Lower lobe of right lung (tissue), 2 donors: ENCODE data around the gene PXMP4. TPM values are rescaled to one million over a fixed set of nuclear protein-coding genes. Genes with fewer than 3 reads are reported as not detected.

Experiments used
- ATAC-seq, 2 donors: fragments of 200-7000 bp; cut with Tn5 transposase; one replicate each; pipeline ENCODE4 v1.9.1; 2020 to 2022; ENCODE audit warnings: mild to moderate bottlenecking in 2 of 2, moderate library complexity in 2 of 2
- DNase-seq: peaks from one replicate; pipeline ENCODE4 v3.0.0-alpha.2; 2020
- H3K27ac ChIP-seq: fragments of 200-600 bp; one replicate; pipeline ENCODE4 v1.8.0; 2022
- H3K27me3 ChIP-seq: fragments of 200-600 bp; one replicate; pipeline ENCODE4 v1.8.0; 2022; ENCODE audit warnings: low read depth
- H3K36me3 ChIP-seq: fragments of 200-600 bp; one replicate; pipeline ENCODE4 v1.8.0; 2022; ENCODE audit warnings: mild to moderate bottlenecking
- H3K4me1 ChIP-seq: fragments of 200-600 bp; one replicate; pipeline ENCODE4 v1.8.0; 2022
- H3K4me3 ChIP-seq: fragments of 200-600 bp; one replicate; pipeline ENCODE4 v1.8.0; 2022; ENCODE audit warnings: mild to moderate bottlenecking
- H3K9me3 ChIP-seq: fragments of 200-600 bp; one replicate; pipeline ENCODE4 v1.8.0; 2022
- intact Hi-C: fragments of 100-400 bp; cut with DNase I; formaldehyde crosslinking; loops from one replicate; pipeline ENCODE4 v1.11.0; 2022
- total RNA-seq: library from RNA; stranded (reverse); fragmentation: NEBNext Ultra II Directional; extraction: Animal tissue kit (Norgen Biotek cat#: 25700); gene quantifications from one replicate; pipeline ENCODE4 v1.2.1, GENCODE V29; 2021
- TF ChIP-seq, protein P1 (sequence below): fragments of 200-600 bp; IDR thresholded peaks from one replicate; pipeline ENCODE4 v1.8.0; 2022; ENCODE audit warnings: antibody characterized with exemption, mild to moderate bottlenecking
- donor health status: DM: no; HTN: yes; CAD: no; lungs with severe emphysema.

Gene PXMP4
- total RNA-seq, 1 donor from 2014 or later, result 60.5 TPM

DNA sequence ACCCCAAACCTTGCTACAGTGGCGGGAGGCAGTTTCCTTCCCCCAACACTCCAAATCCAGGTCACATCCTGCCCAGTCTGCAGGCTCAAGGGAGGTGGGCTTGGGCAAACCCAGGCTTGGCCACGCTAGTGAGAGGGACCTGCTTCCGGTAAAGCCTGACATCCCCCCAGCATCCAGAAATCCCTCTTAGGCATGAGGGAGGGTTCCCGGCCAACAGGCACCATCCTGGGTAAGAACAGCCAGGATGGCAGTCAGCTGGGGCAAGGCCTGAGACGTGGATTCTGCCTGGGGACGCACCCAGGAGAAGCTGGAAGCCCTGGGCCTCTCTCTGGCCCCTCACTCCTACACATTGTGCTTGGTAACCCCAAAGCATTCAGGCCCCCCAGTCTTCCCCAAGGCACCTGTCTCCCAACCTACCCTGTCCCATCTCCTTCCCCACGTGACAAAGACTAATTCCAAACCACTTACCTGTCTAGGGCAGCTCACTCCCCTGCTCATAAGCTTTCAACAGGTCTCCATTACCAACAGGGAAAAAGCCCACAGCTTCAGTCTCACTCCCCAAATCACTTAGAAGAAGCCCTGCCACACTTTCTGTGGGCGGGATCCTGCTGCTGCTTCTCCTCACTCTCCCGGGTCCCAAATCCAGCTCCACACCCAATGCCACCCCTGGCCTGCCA, 55.9 kb downstream of the PXMP4 start:
- H3K4me1 ChIP-seq, result peaks cover 49% of the 10 kb centered on the region
- H3K36me3 ChIP-seq, result peaks cover 20% of the 10 kb centered on the region
- no peaks in the 10 kb centered on the region for H3K27me3 ChIP-seq
- ATAC-seq (no peak), DNase-seq (no peak)
- TF ChIP-seq, protein P1, sequence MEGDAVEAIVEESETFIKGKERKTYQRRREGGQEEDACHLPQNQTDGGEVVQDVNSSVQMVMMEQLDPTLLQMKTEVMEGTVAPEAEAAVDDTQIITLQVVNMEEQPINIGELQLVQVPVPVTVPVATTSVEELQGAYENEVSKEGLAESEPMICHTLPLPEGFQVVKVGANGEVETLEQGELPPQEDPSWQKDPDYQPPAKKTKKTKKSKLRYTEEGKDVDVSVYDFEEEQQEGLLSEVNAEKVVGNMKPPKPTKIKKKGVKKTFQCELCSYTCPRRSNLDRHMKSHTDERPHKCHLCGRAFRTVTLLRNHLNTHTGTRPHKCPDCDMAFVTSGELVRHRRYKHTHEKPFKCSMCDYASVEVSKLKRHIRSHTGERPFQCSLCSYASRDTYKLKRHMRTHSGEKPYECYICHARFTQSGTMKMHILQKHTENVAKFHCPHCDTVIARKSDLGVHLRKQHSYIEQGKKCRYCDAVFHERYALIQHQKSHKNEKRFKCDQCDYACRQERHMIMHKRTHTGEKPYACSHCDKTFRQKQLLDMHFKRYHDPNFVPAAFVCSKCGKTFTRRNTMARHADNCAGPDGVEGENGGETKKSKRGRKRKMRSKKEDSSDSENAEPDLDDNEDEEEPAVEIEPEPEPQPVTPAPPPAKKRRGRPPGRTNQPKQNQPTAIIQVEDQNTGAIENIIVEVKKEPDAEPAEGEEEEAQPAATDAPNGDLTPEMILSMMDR, result no peak
- intact Hi-C loops, result no loop called here
- peak overlapping the region; percentile 88 for H3K27ac ChIP-seq
- peak overlapping the region; percentile 88 for H3K4me3 ChIP-seq
- H3K9me3 ChIP-seq, result no peaks in the 10 kb centered on the region

DNA sequence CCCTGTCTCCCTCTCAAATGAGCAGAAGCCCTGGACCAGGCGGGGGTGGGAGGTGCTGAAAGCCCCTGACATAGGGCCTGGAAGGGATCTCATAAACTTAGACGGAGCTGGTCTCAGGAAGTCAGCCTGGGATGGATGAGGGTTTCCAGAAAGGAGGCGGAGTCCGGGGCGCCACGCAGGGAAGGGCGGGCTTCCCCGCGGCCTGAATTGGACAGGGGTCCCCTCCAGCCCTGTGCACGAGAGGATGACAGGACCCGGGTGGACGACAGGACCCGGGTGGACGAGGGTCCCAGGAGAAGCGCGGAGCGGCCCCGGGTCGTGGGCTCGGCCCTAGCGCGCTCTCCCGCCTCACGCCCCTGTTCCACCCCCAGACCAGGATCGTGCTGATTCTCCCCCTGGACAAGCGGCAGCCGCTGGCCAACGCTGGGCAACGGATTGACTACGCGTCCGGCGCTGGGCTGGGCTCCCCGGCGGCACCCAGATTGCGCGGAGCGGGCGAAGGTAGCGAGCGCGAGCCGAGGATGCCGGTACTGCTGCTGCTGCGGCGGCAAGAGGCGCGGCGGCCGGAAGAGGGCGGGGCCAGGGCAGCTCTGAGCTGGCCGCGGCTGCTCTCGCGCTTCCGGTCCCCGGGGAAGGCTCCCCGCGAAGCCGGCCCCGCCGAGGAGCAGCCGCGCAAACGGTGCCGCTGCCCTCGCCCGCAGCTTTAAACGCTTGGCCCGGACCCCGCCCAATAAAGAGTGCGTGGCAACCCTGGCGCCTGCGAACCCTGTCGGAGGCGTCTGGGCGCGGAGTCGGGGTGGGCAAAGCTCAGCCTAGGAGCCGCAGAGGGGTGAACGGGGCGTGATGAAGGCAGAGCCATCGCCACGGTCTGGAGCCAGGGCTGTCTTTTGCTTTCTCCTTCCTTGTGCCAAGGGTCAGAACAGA, 56.7 kb downstream of the PXMP4 start:
- Histone ChIP-seq H3K9me3 (no peaks in the 10 kb centered on the region), H3K27ac (peak overlapping the region; percentile 88), H3K36me3 (peaks cover 19% of the 10 kb centered on the region), H3K27me3 (no peaks in the 10 kb centered on the region), H3K4me3 (peak overlapping the region; percentile 88), H3K4me1 (peaks cover 47% of the 10 kb centered on the region)
- intact Hi-C loops, result no loop called here
- DNase-seq (peak; percentile 94), ATAC-seq (peak; percentile 77 to 80)
- TF ChIP-seq, protein P1, result no peak

DNA sequence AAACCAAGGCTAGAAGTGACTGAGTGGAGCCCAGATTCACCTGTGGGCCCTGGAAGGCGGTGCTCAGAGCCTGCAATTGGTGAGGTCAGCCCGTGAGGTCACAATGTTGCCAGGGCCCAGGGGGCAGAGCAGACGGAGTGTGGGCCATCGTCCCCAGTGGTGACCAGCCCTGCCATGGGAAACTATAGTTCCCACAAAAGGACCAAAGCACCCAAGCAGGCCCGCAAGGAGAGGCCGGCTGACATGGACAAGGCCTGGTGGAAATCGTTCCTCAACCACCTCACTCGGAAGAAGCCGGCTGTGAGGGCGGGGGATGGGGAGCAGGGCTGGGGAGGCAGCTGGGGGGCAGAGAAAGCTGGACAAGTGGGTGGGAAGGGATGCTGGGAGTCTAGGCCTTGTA, 57.9 kb downstream of the PXMP4 start, which contains the start of gene C20orf144:
C20orf144 (plus strand) TSS at position 156 of the 400 bp plus-strand sequence; CDS start at position 175, 19 bp downstream.
- intact Hi-C loops, result no loop called here
- Histone ChIP-seq H3K4me3 (peak within 1 kb of the TSS; percentile 88), H3K9me3 (no peaks in the 10 kb centered on the region), H3K27ac (peak within 1 kb of the TSS; percentile 88), H3K27me3 (no peaks in the 10 kb centered on the region), H3K36me3 (peaks cover 24% of the 10 kb centered on the region), H3K4me1 (peaks cover 35% of the 10 kb centered on the region)
- no peak for ATAC-seq
- peak; percentile 47 for DNase-seq
- TF ChIP-seq, protein P1, result no peak

DNA sequence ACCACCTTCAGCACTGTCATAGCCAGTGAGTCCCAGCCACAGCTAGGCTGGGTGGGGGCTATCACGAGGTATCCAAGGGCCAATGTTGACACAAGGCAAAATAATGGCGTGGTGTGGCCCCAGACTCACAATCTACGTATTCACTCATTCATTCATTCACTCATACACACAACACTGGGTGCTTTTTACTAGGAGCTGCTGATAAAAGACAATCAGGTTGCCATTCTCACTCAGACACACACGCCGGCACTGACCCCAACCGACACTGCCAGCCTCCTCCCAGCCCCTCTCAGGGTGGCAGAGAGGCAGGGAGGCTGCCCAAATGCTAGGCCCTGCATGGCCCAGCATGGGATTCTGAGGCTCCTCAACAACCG, 59.4 kb downstream of the PXMP4 start:
- Histone ChIP-seq H3K4me1 (peaks cover 24% of the 10 kb centered on the region), H3K27me3 (no peaks in the 10 kb centered on the region), H3K27ac (no peak overlapping the region), H3K9me3 (no peaks in the 10 kb centered on the region), H3K4me3 (no peak overlapping the region), H3K36me3 (peaks cover 24% of the 10 kb centered on the region)
- peak; percentile 25 for DNase-seq
- TF ChIP-seq, protein P1, result no peak
- intact Hi-C loops, result no loop called here
- ATAC-seq, result no peak

DNA sequence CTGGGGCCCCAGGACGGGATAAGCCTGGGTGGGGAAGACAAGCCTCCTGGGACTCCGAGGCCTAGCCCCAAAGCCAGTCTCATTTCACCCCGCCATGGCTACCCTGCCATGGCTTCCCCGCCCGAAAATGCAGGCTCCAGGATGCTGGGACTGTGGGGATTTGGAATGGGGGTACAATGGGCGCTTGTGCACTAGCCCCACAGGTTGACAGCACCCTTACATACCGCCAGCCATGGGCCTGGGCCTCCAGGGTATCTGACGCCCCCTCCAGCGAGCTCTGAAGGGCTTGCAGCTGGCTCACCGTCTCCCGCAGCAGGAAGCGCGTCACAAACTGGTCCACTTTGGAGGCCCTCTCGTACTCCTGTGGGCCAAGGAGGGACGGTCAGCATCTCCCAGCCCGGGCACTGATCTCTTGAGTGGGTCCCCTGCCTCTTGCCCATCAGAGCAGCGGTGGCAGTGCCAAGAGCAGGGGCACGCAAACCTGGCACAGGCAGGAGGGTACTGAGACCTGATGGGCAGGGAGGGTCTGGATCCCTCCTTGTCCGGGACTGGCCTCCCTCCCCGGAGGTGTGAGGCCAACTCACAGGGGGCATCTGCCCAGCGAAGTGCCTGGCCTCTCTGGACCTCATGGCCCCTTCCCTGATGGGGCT, 60.0 kb downstream of the PXMP4 start:
- Histone ChIP-seq H3K9me3 (no peaks in the 10 kb centered on the region), H3K4me1 (peaks cover 19% of the 10 kb centered on the region), H3K27ac (no peak overlapping the region), H3K36me3 (peaks cover 24% of the 10 kb centered on the region), H3K4me3 (no peak overlapping the region), H3K27me3 (no peaks in the 10 kb centered on the region)
- TF ChIP-seq, protein P1, result no peak
- no peak for ATAC-seq
- intact Hi-C loops, result no loop called here
- DNase-seq, result peak; percentile 42
